ENCODE data around the gene TAAR9.

DNA sequence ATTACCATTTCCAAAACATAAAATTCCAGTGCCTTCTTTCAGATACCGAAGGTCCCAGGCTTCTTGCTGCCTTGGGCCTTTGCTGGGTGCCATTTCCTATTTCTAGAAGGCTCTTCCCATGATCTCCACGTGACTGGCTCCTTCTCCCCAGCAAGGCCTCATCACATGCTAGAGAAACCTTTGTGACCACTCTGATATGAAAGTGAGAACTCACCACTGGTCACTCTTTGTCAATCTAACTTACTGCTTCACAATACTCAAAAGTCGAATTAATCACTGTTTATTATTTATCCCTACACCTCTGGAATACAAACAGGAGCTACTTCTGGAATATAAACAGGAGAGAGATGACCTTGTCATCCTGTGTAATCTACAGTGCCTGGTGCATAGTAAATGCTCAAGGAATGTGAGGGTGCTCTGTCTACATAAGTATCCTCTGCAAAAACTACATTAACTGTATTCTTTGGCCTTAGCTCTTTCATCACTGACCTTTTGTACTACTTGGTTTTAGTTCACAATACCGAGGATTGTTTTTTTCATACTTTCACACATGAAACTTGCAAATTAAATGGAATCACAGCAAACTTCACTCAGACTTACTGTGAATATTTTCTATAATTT is 26.8 kb upstream of the TAAR9 start:
- no peak for TF ChIP-seq MEF2A (IDR thresholded peaks at IDR 0.05; ENCODE audit: borderline replicate concordance, low read depth)
- TF ChIP-seq, protein P1, sequence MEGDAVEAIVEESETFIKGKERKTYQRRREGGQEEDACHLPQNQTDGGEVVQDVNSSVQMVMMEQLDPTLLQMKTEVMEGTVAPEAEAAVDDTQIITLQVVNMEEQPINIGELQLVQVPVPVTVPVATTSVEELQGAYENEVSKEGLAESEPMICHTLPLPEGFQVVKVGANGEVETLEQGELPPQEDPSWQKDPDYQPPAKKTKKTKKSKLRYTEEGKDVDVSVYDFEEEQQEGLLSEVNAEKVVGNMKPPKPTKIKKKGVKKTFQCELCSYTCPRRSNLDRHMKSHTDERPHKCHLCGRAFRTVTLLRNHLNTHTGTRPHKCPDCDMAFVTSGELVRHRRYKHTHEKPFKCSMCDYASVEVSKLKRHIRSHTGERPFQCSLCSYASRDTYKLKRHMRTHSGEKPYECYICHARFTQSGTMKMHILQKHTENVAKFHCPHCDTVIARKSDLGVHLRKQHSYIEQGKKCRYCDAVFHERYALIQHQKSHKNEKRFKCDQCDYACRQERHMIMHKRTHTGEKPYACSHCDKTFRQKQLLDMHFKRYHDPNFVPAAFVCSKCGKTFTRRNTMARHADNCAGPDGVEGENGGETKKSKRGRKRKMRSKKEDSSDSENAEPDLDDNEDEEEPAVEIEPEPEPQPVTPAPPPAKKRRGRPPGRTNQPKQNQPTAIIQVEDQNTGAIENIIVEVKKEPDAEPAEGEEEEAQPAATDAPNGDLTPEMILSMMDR (IDR thresholded peaks at IDR 0.05): no peak
- TF ChIP-seq, protein P2, sequence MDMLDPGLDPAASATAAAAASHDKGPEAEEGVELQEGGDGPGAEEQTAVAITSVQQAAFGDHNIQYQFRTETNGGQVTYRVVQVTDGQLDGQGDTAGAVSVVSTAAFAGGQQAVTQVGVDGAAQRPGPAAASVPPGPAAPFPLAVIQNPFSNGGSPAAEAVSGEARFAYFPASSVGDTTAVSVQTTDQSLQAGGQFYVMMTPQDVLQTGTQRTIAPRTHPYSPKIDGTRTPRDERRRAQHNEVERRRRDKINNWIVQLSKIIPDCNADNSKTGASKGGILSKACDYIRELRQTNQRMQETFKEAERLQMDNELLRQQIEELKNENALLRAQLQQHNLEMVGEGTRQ (IDR thresholded peaks at IDR 0.05; ENCODE audit: borderline replicate concordance, low read depth, low read length): no peak
- no peak for TF ChIP-seq RCOR1 (IDR thresholded peaks at IDR 0.05; ENCODE audit: low read length)
- TF ChIP-seq SMC3 (IDR thresholded peaks at IDR 0.05; ENCODE audit: low read depth, low read length): no peak
- TF ChIP-seq YY1 (IDR thresholded peaks at IDR 0.05; ENCODE audit: low read depth): no peak
- TF ChIP-seq, protein P3, sequence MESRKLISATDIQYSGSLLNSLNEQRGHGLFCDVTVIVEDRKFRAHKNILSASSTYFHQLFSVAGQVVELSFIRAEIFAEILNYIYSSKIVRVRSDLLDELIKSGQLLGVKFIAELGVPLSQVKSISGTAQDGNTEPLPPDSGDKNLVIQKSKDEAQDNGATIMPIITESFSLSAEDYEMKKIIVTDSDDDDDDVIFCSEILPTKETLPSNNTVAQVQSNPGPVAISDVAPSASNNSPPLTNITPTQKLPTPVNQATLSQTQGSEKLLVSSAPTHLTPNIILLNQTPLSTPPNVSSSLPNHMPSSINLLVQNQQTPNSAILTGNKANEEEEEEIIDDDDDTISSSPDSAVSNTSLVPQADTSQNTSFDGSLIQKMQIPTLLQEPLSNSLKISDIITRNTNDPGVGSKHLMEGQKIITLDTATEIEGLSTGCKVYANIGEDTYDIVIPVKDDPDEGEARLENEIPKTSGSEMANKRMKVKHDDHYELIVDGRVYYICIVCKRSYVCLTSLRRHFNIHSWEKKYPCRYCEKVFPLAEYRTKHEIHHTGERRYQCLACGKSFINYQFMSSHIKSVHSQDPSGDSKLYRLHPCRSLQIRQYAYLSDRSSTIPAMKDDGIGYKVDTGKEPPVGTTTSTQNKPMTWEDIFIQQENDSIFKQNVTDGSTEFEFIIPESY (IDR thresholded peaks at IDR 0.05; ENCODE audit: borderline replicate concordance, low read depth): no peak
- TF ChIP-seq MXI1 (IDR thresholded peaks at IDR 0.05; ENCODE audit: low read depth, low read length): no peak
- TF ChIP-seq GABPA (IDR thresholded peaks at IDR 0.05; ENCODE audit: low read depth): no peak
- no peak for TF ChIP-seq POLR2AphosphoS5 (IDR thresholded peaks at IDR 0.05; ENCODE audit: low read depth, low read length)
- TF ChIP-seq, protein P4, sequence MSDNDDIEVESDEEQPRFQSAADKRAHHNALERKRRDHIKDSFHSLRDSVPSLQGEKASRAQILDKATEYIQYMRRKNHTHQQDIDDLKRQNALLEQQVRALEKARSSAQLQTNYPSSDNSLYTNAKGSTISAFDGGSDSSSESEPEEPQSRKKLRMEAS (IDR thresholded peaks at IDR 0.05; ENCODE audit: low read depth): no peak
- no peak for TF ChIP-seq EZH2phosphoT487 (IDR thresholded peaks at IDR 0.05; ENCODE audit: borderline replicate concordance, low read depth)
- TF ChIP-seq, protein P5, sequence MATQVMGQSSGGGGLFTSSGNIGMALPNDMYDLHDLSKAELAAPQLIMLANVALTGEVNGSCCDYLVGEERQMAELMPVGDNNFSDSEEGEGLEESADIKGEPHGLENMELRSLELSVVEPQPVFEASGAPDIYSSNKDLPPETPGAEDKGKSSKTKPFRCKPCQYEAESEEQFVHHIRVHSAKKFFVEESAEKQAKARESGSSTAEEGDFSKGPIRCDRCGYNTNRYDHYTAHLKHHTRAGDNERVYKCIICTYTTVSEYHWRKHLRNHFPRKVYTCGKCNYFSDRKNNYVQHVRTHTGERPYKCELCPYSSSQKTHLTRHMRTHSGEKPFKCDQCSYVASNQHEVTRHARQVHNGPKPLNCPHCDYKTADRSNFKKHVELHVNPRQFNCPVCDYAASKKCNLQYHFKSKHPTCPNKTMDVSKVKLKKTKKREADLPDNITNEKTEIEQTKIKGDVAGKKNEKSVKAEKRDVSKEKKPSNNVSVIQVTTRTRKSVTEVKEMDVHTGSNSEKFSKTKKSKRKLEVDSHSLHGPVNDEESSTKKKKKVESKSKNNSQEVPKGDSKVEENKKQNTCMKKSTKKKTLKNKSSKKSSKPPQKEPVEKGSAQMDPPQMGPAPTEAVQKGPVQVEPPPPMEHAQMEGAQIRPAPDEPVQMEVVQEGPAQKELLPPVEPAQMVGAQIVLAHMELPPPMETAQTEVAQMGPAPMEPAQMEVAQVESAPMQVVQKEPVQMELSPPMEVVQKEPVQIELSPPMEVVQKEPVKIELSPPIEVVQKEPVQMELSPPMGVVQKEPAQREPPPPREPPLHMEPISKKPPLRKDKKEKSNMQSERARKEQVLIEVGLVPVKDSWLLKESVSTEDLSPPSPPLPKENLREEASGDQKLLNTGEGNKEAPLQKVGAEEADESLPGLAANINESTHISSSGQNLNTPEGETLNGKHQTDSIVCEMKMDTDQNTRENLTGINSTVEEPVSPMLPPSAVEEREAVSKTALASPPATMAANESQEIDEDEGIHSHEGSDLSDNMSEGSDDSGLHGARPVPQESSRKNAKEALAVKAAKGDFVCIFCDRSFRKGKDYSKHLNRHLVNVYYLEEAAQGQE (IDR thresholded peaks at IDR 0.05; ENCODE audit: low read depth, low read length): no peak
- no peak for TF ChIP-seq RXRA (IDR thresholded peaks at IDR 0.05; ENCODE audit: borderline replicate concordance, low read depth)

Measured in SK-N-SH (cell line).